A673 (cell line): ENCODE measurements around the gene FAM228B. TPM values are rescaled to one million over a fixed set of nuclear protein-coding genes. Genes with fewer than 3 reads are reported as not detected.

Experiments used
- BruUV-seq: library from RNA; stranded (reverse); fragments of 400-500 nt; replicated peaks from 2 replicates; lab custom pipeline; 2021; lab: Mats Ljungman, UMichigan
- CTCF ChIA-PET: fragments of 300-600 bp; sonication (Branson Sonifier 250); formaldehyde crosslinking; loops from one replicate; lab custom pipeline; 2022; ENCODE audit warnings: antibody characterized with exemption; lab: Charles Lee
- POLR2A ChIA-PET: fragments of 300-600 bp; sonication (Branson Sonifier 250); formaldehyde crosslinking; loops from one replicate; lab custom pipeline; 2022; ENCODE audit warnings: antibody characterized with exemption; ENCODE audit not compliant: low non-redundant PET; lab: Charles Lee
- DNase-seq: peaks from one replicate; pipeline ENCODE4 v3.0.0-alpha.2; 2015; ENCODE audit warnings: low spot score
- H3K27ac ChIP-seq: fragments of 200-600 bp; sonication (generic); 2 replicates; pipeline ENCODE4 v1.5.1; 2016; ENCODE audit warnings: mixed run types, low read depth, mild to moderate bottlenecking, mixed read lengths, antibody characterized with exemption, low read length; ENCODE audit not compliant: poor library complexity, severe bottlenecking
- H3K27me3 ChIP-seq: fragments of 200-600 bp; sonication (generic); replicated peaks from 2 replicates; pipeline ENCODE4 v1.6.1; 2017; ENCODE audit warnings: mixed run types, low read depth, mild to moderate bottlenecking, mixed read lengths, antibody characterized with exemption, low read length; ENCODE audit not compliant: insufficient read depth, poor library complexity
- H3K36me3 ChIP-seq: fragments of 200-600 bp; sonication (generic); 2 replicates; pipeline ENCODE4 v1.6.1; 2016; ENCODE audit warnings: mixed run types, mild to moderate bottlenecking, mixed read lengths, antibody characterized with exemption, low read length; ENCODE audit not compliant: insufficient read depth, poor library complexity, severe bottlenecking
- H3K4me1 ChIP-seq: fragments of 200-600 bp; sonication (generic); 2 replicates; pipeline ENCODE4 v1.6.1; 2017; ENCODE audit warnings: mixed run types, mild to moderate bottlenecking, mixed read lengths, antibody characterized with exemption, low read length; ENCODE audit not compliant: insufficient read depth, poor library complexity, severe bottlenecking
- H3K4me3 ChIP-seq: fragments of 200-600 bp; sonication (generic); 2 replicates; pipeline ENCODE4 v1.5.1; 2016; ENCODE audit warnings: low read depth, mixed run types, mild to moderate bottlenecking, mixed read lengths, low read length; ENCODE audit not compliant: poor library complexity, severe bottlenecking
- H3K9me3 ChIP-seq: fragments of 200-600 bp; sonication (generic); 2 replicates; pipeline ENCODE4 v1.6.1; 2016; ENCODE audit warnings: mixed run types, low read depth, mild to moderate bottlenecking, mixed read lengths, antibody characterized with exemption, low read length; ENCODE audit not compliant: poor library complexity, severe bottlenecking
- CTCF ChIP-seq: fragments of 300-800, 200-600 bp; sonication (generic); conservative IDR thresholded peaks from 2 replicates; pipeline ENCODE4 v1.5.1; 2017; ENCODE audit warnings: low read depth, mild to moderate bottlenecking, antibody characterized with exemption, low read length, moderate library complexity, mixed read lengths
- EZH2 ChIP-seq: fragments of 200-600 bp; sonication (generic); IDR thresholded peaks from 2 replicates; pipeline ENCODE4 v1.6.1; 2017; ENCODE audit warnings: borderline replicate concordance, low read depth, mild to moderate bottlenecking, mixed read lengths, antibody characterized with exemption, low read length; ENCODE audit not compliant: poor library complexity, severe bottlenecking
- intact Hi-C: fragments of 100-400 bp; cut with micrococcal nuclease; formaldehyde crosslinking; loops from one replicate; pipeline ENCODE4 v1.10.0; 2022; ENCODE audit not compliant: unreplicated experiment
- total RNA-seq: library from RNA; stranded (reverse); gene quantifications from 2 replicates; pipeline ENCODE4 v1.2.3, GENCODE V29; 2021

FAM228B gene
- total RNA-seq, 1 experiment from 2014 or later: 6.8 TPM

- no peaks in the 10 kb centered on the region for H3K27me3 ChIP-seq
- ChIA-PET POLR2A (no interaction called here), CTCF (interaction anchor here (0.5 to 1.0 kb wide), 3 partner anchors 237 to 340 kb away, joined by 3 to 5 read pairs (median 5); partner anchors contain the start of gene ATAD2B)
- TF ChIP-seq EZH2 (no peak), CTCF (peak; percentile 83)
- no peak overlapping the region for H3K4me3 ChIP-seq
- no TSS peak for BruUV-seq
- no peaks in the 10 kb centered on the region for H3K9me3 ChIP-seq
- no peak overlapping the region for H3K27ac ChIP-seq
- no peaks in the 10 kb centered on the region for H3K4me1 ChIP-seq
- peak; percentile 30 for DNase-seq
- no peaks in the 10 kb centered on the region for H3K36me3 ChIP-seq
- intact Hi-C loops: loop anchor here (10.0 kb wide), 1 partner anchor 340 kb away; no protein-coding TSS in a partner anchor
Measured at GRCh38 chr2:24164416-24164973, 41.2 kb downstream of the FAM228B start.

GRCh38 chr2:24169023-24169422 is 45.8 kb downstream of the FAM228B start:
- ChIA-PET POLR2A (no interaction called here), CTCF (no interaction called here)
- no peaks in the 10 kb centered on the region for H3K27me3 ChIP-seq
- no peaks in the 10 kb centered on the region for H3K9me3 ChIP-seq
- intact Hi-C loops: loop anchor here (10.0 kb wide), 1 partner anchor 344 kb away; no protein-coding TSS in a partner anchor
- no peak overlapping the region for H3K27ac ChIP-seq
- no TSS peak for BruUV-seq
- no peaks in the 10 kb centered on the region for H3K4me1 ChIP-seq
- no peak overlapping the region for H3K4me3 ChIP-seq
- no peaks in the 10 kb centered on the region for H3K36me3 ChIP-seq
- no peak for DNase-seq
- TF ChIP-seq EZH2 (no peak), CTCF (no peak)

DNA sequence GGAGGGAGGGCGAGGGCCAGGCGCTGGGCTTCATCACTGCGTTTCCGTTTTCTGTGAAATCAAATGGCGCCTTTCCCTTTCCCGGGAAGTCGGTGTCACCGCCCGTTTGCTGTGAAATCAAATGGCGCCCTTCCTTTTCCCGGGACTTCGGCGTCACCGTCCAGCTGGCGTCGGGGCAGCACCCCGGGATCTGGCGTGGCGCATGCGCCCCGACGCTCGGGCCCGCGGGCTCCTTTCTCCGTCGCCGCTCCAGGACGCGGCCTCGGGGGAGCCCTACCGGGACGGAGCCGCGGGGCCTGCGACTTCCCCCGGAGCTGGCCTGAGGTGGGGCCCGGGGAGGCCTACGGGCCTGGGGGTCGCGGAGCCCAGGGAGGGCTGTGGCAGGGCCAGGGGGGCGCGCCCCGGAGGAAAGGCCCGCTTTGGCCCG is 51.6 kb downstream of the FAM228B start, which contains the start of gene FAM228A:
FAM228A (plus strand) TSS at position 203 of the 427 bp plus-strand sequence. CDS start 428 bp downstream, outside the sequence.
- no peak for DNase-seq

More for the DNA sequence above, 51.6 kb downstream of the FAM228B start, which contains the start of gene FAM228A:
- no peak within 1 kb of the TSS for H3K27ac ChIP-seq
- ChIA-PET POLR2A (no interaction called here), CTCF (no interaction called here)
- no peaks in the 10 kb centered on the region for H3K9me3 ChIP-seq
- intact Hi-C loops: no loop called here
- no peak within 1 kb of the TSS for H3K4me3 ChIP-seq
- H3K27me3 ChIP-seq: no peaks in the 10 kb centered on the region
- no peaks in the 10 kb centered on the region for H3K36me3 ChIP-seq
- no peak for TF ChIP-seq EZH2
- TF ChIP-seq CTCF: no peak
- H3K4me1 ChIP-seq: no peaks in the 10 kb centered on the region
- BruUV-seq: no TSS peak
